Common myeloid progenitor, CD34-positive (primary cell): ENCODE data around the gene YIPF7.

Source experiments
- CTCF ChIA-PET: fragments of 350-600 bp; sonication (Branson Sonifier 250); formaldehyde crosslinking; loops from one replicate; lab custom pipeline; 2021; ENCODE audit warnings: antibody characterized with exemption; lab: Charles Lee
- POLR2A ChIA-PET: fragments of 350-600 bp; sonication (Branson Sonifier 250); formaldehyde crosslinking; loops from one replicate; lab custom pipeline; 2021; ENCODE audit warnings: antibody characterized with exemption; lab: Charles Lee
- DNase-seq, 3 donors: peaks; one replicate each; pipeline versions ENCODE4 v3.0.0 to v3.0.0-alpha.2; 2013
- H3K27ac ChIP-seq, 2 experiments: 1 replicate in 1 of 2; 2 replicates in 1 of 2; pipeline ENCODE4 v1.7.0; 2013; ENCODE audit warnings: inconsistent platforms in 2 of 2, low read length in 2 of 2, mild to moderate bottlenecking in 2 of 2, low read depth in 1 of 2, moderate library complexity in 1 of 2; ENCODE audit not compliant: severe bottlenecking in 2 of 2, insufficient read depth in 1 of 2, poor library complexity in 1 of 2
- H3K27me3 ChIP-seq, 5 experiments: replicated peaks in 2 of 5; 1 replicate in 3 of 5; 2 replicates in 2 of 5; pipeline versions ENCODE4 v1.6.1 to v1.7.0; 2013; ENCODE audit warnings: low read length in 4 of 5, mild to moderate bottlenecking in 2 of 5, moderate library complexity in 2 of 5, inconsistent platforms in 1 of 5; ENCODE audit not compliant: insufficient read depth in 5 of 5, control insufficient read depth in 4 of 5
- H3K36me3 ChIP-seq, 4 experiments: 1 replicate in 2 of 4; 2 replicates in 2 of 4; pipeline versions ENCODE4 v1.6.1 to v1.7.0; 2013; ENCODE audit warnings: low read length in 3 of 4, control low read depth in 1 of 4, mild to moderate bottlenecking in 1 of 4; ENCODE audit not compliant: control insufficient read depth in 4 of 4, insufficient read depth in 4 of 4
- H3K4me1 ChIP-seq, 4 experiments: 1 replicate in 3 of 4; 2 replicates in 1 of 4; pipeline versions ENCODE4 v1.6.1 to v1.7.1; 2013; ENCODE audit warnings: low read length in 3 of 4, mild to moderate bottlenecking in 3 of 4, control low read depth in 1 of 4, inconsistent platforms in 1 of 4, moderate library complexity in 1 of 4; ENCODE audit not compliant: control insufficient read depth in 4 of 4, insufficient read depth in 4 of 4; ENCODE audit errors: control extremely low read depth in 1 of 4
- H3K4me3 ChIP-seq, 7 experiments: 1 replicate in 4 of 7; 2 replicates in 3 of 7; pipeline versions ENCODE4 v1.5.1 to v1.7.0; 2013; ENCODE audit warnings: mild to moderate bottlenecking in 7 of 7, low read length in 6 of 7, moderate library complexity in 6 of 7, inconsistent platforms in 2 of 7, low read depth in 2 of 7, control low read depth in 1 of 7; ENCODE audit not compliant: insufficient read depth in 4 of 7, control insufficient read depth in 1 of 7; ENCODE audit errors: extremely low read depth in 1 of 7
- H3K9me3 ChIP-seq, 5 experiments: 1 replicate in 4 of 5; 2 replicates in 1 of 5; pipeline versions ENCODE4 v1.6.1 to v1.7.1; 2013; ENCODE audit warnings: low read length in 4 of 5, mild to moderate bottlenecking in 2 of 5, inconsistent platforms in 1 of 5, low read depth in 1 of 5, moderate library complexity in 1 of 5; ENCODE audit not compliant: control insufficient read depth in 4 of 5, insufficient read depth in 2 of 5; ENCODE audit errors: control extremely low read depth in 1 of 5
- WGBS: methylation state at CpG from one replicate; pipeline ENCODE4 v1.1.5; 2013; ENCODE audit not compliant: insufficient coverage; 5-methylcytosine and 5-hydroxymethylcytosine counted together

The YIPF7 gene

DNA sequence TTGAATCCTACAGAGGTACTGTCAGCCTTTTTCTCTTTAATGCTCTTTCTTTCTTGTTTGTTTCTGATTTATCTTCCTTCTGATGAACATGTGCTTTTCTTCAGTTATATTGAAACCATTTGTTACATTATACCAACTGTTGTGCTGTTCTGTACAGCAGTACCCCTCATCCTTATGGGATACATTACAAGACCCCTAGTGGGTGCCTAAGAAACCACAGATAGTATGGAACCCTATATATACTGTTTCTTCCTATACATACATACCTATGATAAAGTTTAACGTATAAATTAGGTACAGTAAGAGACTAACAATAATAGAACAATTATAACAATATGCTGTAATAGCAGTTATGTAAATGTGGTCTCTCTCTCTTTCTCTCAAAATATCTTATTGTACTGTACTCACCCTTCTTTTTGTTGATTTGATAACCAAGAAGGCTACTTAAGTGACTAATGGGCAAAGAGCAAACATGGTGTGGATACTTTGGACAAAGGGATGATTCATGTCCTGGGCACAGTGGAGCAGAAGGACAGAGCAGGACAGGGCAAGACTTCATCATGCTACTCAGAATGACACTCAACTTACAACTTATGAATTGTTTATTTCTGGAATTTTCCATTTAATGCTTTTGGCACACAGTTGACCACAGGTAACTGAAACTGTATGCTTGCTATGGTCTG lies 10.7 kb upstream of the YIPF7 start:
- Histone ChIP-seq H3K9me3 (no peaks in the 10 kb centered on the region), H3K27ac (no peak overlapping the region), H3K4me1 (peaks cover 0 to 2% (median 0%) of the 10 kb centered on the region in 4 experiments), H3K36me3 (no peaks in the 10 kb centered on the region), H3K4me3 (no peak overlapping the region), H3K27me3 (peaks cover 0 to 2% (median 0%) of the 10 kb centered on the region in 5 experiments)
- ChIA-PET POLR2A (no interaction called here), CTCF (no interaction called here)
- DNase-seq = no peak
- no CpG with 5 or more reads among the region's 1 CpG for WGBS

DNA sequence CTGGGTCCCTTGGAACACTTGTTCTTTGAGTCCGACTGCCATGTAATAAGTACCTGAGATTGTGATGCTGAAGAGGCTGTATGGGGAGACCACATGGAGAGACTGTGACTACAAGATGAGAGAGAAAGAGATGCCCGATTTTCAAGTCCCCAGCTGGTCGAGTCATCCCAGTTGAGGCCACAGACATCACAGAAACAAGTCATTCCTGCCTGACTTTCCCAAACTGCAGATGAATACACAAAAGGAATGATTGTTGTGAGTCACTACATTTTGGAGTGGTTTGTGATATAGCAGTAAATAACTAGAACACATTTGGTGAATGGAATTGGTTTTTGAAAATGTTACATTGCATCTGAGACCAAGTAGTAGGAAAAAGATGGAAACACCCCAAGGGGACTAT lies 9.0 kb upstream of the YIPF7 start:
- POLR2A ChIA-PET = no interaction called here
- Histone ChIP-seq H3K4me1 (peaks cover 0 to 2% (median 0%) of the 10 kb centered on the region in 4 experiments), H3K27ac (no peak overlapping the region), H3K4me3 (no peak overlapping the region), H3K36me3 (no peaks in the 10 kb centered on the region), H3K27me3 (peaks cover 0 to 2% (median 0%) of the 10 kb centered on the region in 5 experiments), H3K9me3 (no peaks in the 10 kb centered on the region)
- 60% methylated on average over 3 of the region's 3 CpGs for WGBS
- CTCF ChIA-PET = no interaction called here
- DNase-seq = no peak

GRCh38 chr4:44652002-44652401 lies 577 bp upstream of the YIPF7 start:
- H3K36me3 ChIP-seq = no peaks in the 10 kb centered on the region
- POLR2A ChIA-PET = no interaction called here
- H3K27ac ChIP-seq = no peak overlapping the region
- 100% methylated on average over 1 of the region's 1 CpG for WGBS
- peaks cover 0 to 5% (median 2%) of the 10 kb centered on the region in 5 experiments for H3K27me3 ChIP-seq
- no peak overlapping the region for H3K4me3 ChIP-seq
- CTCF ChIA-PET = no interaction called here
- H3K4me1 ChIP-seq = no peaks in the 10 kb centered on the region
- DNase-seq = no peak
- no peaks in the 10 kb centered on the region for H3K9me3 ChIP-seq

DNA sequence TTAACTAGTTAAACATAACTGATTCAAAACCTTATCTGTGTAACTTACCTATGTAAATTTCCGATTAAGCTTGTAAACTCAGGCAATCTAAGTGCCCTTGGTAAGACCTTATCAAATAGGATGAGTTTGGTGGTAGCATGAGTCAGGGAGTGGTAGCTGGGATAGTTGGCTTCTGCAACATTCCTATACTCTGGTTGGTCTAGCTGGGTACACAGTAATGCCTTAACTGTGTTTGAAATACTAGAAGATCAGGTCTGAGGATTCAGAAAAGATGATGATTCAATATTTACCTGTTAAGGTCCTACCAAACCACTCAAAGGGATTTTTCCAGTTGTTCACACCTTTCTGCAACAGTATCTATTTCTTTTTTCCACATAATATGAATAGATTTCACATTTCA lies 5.3 kb downstream of the YIPF7 start:
- CTCF ChIA-PET = interaction anchor here (0.9 kb wide), 1 partner anchor 18 kb away, joined by 3 read pairs; no protein-coding TSS in a partner anchor
- no CpG with 5 or more reads among the region's 1 CpG for WGBS

GRCh38 chr4:44638091-44638490 lies 13.3 kb downstream of the YIPF7 start:
- Histone ChIP-seq H3K36me3 (no peaks in the 10 kb centered on the region), H3K4me1 (no peaks in the 10 kb centered on the region), H3K27me3 (peaks cover 0 to 3% (median 2%) of the 10 kb centered on the region in 5 experiments), H3K4me3 (no peak overlapping the region), H3K27ac (no peak overlapping the region), H3K9me3 (peaks cover 0 to 3% (median 1%) of the 10 kb centered on the region in 5 experiments)
- 100% methylated on average over 3 of the region's 4 CpGs for WGBS
- ChIA-PET POLR2A (no interaction called here), CTCF (no interaction called here)
- DNase-seq = no peak

More for the DNA sequence above, 5.3 kb downstream of the YIPF7 start:
- Histone ChIP-seq H3K4me3 (no peak overlapping the region), H3K4me1 (no peaks in the 10 kb centered on the region), H3K9me3 (peaks cover 0 to 12% (median 6%) of the 10 kb centered on the region in 5 experiments), H3K27me3 (peaks cover 0 to 5% (median 0%) of the 10 kb centered on the region in 5 experiments), H3K36me3 (no peaks in the 10 kb centered on the region), H3K27ac (no peak overlapping the region)
- no peak for DNase-seq
- POLR2A ChIA-PET = no interaction called here

GRCh38 chr4:44632733-44633132 lies 18.7 kb downstream of the YIPF7 start:
- 95% methylated on average over 8 of the region's 8 CpGs for WGBS
- H3K27ac ChIP-seq = no peak overlapping the region
- ChIA-PET CTCF (no interaction called here), POLR2A (no interaction called here)
- H3K4me1 ChIP-seq = no peaks in the 10 kb centered on the region
- no peak for DNase-seq
- H3K36me3 ChIP-seq = no peaks in the 10 kb centered on the region
- H3K9me3 ChIP-seq = no peaks in the 10 kb centered on the region
- H3K4me3 ChIP-seq = no peak overlapping the region
- peaks cover 0 to 5% (median 3%) of the 10 kb centered on the region in 5 experiments for H3K27me3 ChIP-seq

DNA sequence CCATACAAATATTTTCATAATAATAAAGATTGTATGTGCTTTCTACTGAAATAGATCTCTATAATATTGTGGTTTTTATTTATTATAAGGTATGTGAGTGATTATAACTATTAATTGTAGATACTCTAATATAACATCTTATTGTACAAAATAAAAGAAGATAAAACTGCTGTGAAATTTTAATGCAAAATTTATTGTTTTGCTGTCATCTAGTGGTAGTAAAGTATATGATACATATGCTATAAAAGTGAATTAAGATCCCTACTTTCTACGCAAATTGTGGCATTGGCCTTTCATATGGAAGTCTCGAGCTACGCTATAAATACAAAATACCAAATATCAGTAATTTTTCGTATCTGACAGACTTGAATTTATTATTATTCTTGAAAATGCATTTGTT lies 19.3 kb downstream of the YIPF7 start:
- Histone ChIP-seq H3K4me1 (no peaks in the 10 kb centered on the region), H3K27ac (no peak overlapping the region), H3K36me3 (no peaks in the 10 kb centered on the region), H3K9me3 (no peaks in the 10 kb centered on the region), H3K4me3 (no peak overlapping the region), H3K27me3 (peaks cover 0 to 5% (median 3%) of the 10 kb centered on the region in 5 experiments)
- no peak for DNase-seq
- POLR2A ChIA-PET = no interaction called here
- CTCF ChIA-PET = interaction anchor here (0.9 kb wide), 1 partner anchor 26 kb away, joined by 3 read pairs; no protein-coding TSS in a partner anchor
- WGBS = no CpG with 5 or more reads among the region's 4 CpGs
